HepG2 (cell line): Measurements from ENCODE around the gene ZNF425. TPM values are rescaled to one million over a fixed set of nuclear protein-coding genes. Genes with fewer than 3 reads are reported as not detected.

Source experiments
- BATF2 ChIP-seq: sonication (generic); formaldehyde crosslinking; IDR thresholded peaks from 2 replicates; pipeline ENCODE4 v1.8.0; 2022; ENCODE audit warnings: mild to moderate bottlenecking, missing genetic modification reagents, moderate library complexity
- BORCS8-MEF2B ChIP-seq: sonication (generic); formaldehyde crosslinking; IDR thresholded peaks from 2 replicates; pipeline ENCODE4 v1.8.0; 2022; ENCODE audit warnings: mild to moderate bottlenecking, missing genetic modification reagents
- CBX5 ChIP-seq: sonication (generic); formaldehyde crosslinking; IDR thresholded peaks from 2 replicates; pipeline ENCODE4 v1.4.0; 2020; ENCODE audit warnings: missing genetic modification reagents, borderline replicate concordance
- E2F1 ChIP-seq: sonication (generic); formaldehyde crosslinking; IDR thresholded peaks from 2 replicates; pipeline ENCODE4 v1.5.0; 2020; ENCODE audit warnings: missing genetic modification reagents
- E2F5 ChIP-seq: sonication (generic); formaldehyde crosslinking; conservative IDR thresholded peaks from 2 replicates; pipeline ENCODE4 v1.4.0; 2020; ENCODE audit warnings: missing genetic modification reagents
- HOMEZ ChIP-seq: IDR thresholded peaks from 2 replicates; pipeline ENCODE4 v1.6.1; 2016; ENCODE audit warnings: low read depth
- ISL2 ChIP-seq: sonication (generic); formaldehyde crosslinking; IDR thresholded peaks from 2 replicates; pipeline ENCODE4 v1.5.0; 2020; ENCODE audit warnings: missing genetic modification reagents
- JARID2 ChIP-seq: sonication (generic); formaldehyde crosslinking; IDR thresholded peaks from 2 replicates; pipeline ENCODE4 v1.8.1; 2023; ENCODE audit warnings: missing genetic modification reagents, inconsistent platforms; ENCODE audit not compliant: insufficient replicate concordance
- NCOA2 ChIP-seq: sonication (generic); formaldehyde crosslinking; IDR thresholded peaks from 2 replicates; pipeline ENCODE4 v1.8.0; 2022; ENCODE audit warnings: inconsistent platforms
- PHB2 ChIP-seq: fragments of 450-650 bp; IDR thresholded peaks from 2 replicates; pipeline ENCODE4 v1.6.1; 2018; ENCODE audit not compliant: partially characterized antibody
- RARA ChIP-seq: IDR thresholded peaks from 2 replicates; pipeline ENCODE4 v1.6.1; 2016; ENCODE audit warnings: missing genetic modification reagents, missing compliant biosample characterization
- RBM22 ChIP-seq: fragments of 200-400 bp; formaldehyde crosslinking; optimal IDR thresholded peaks from 2 replicates; pipeline ENCODE3; 2017; ENCODE audit warnings: mild to moderate bottlenecking, low read length, moderate library complexity
- SIX4 ChIP-seq: sonication (generic); formaldehyde crosslinking; IDR thresholded peaks from 2 replicates; pipeline ENCODE4 v1.4.0; 2020; ENCODE audit warnings: missing genetic modification reagents
- SRF ChIP-seq: IDR thresholded peaks from 2 replicates; pipeline ENCODE4 v1.6.1; 2011; ENCODE audit warnings: mild to moderate bottlenecking, low read depth, low read length, moderate library complexity
- THAP11 ChIP-seq: IDR thresholded peaks from 2 replicates; pipeline ENCODE4 v1.6.1; 2016; ENCODE audit warnings: missing biosample characterization, missing genetic modification reagents
- ZFP36 ChIP-seq: fragments of 150-350 bp; IDR thresholded peaks from 2 replicates; pipeline ENCODE4 v1.6.1; 2018; ENCODE audit warnings: borderline replicate concordance, low read length, low read depth; ENCODE audit not compliant: partially characterized antibody
- ZNF142 ChIP-seq: sonication (generic); formaldehyde crosslinking; IDR thresholded peaks from 2 replicates; pipeline ENCODE4 v1.4.0; 2020; ENCODE audit warnings: missing genetic modification reagents
- ZNF296 ChIP-seq: sonication (generic); formaldehyde crosslinking; conservative IDR thresholded peaks from 2 replicates; pipeline ENCODE4 v1.5.0; 2020; ENCODE audit warnings: mild to moderate bottlenecking, missing genetic modification reagents
- ZNF781 ChIP-seq: sonication (generic); formaldehyde crosslinking; IDR thresholded peaks from 2 replicates; pipeline ENCODE4 v1.5.1; 2020; ENCODE audit warnings: borderline replicate concordance, mild to moderate bottlenecking, missing genetic modification reagents; ENCODE audit errors: not compliant biosample characterization
- polyA plus RNA-seq, 8 experiments: library from polyadenylated mRNA; depleted of rRNA in 3 of 8; stranded (reverse) in 7 of 8; unstranded in 1 of 8; fragments of >200 nt; fragmentation: Illumina TruSeq in 4 of 8; extraction: Trizol in 4 of 8; gene quantifications; 2 replicates each; pipeline versions ENCODE4 v1.2.1 to v1.2.3, GENCODE V29; 2011 to 2016; ENCODE audit warnings: low read depth in 4 of 8, missing spikeins in 1 of 8, mixed read lengths in 1 of 8; ENCODE audit not compliant: insufficient read depth in 1 of 8
- total RNA-seq, 5 experiments: library from RNA; depleted of rRNA; stranded (reverse); fragments of >200 nt; fragmentation: Illumina TruSeq; extraction: Trizol; gene quantifications; 2 replicates each; pipeline ENCODE4 v1.2.3, GENCODE V29; 2016; ENCODE audit warnings: low read depth in 1 of 5

Gene ZNF425
- total and polyA plus RNA-seq, 2 of the 13 experiments (the other 11 are each of a cell fraction or from before 2014, with no cell fraction given) = 0.51 to 1.1 TPM

GRCh38 chr7:149147752-149148653, 21.9 kb upstream of the ZNF425 start (continued):
- no peak for TF ChIP-seq SIX4 (CRISPR knock-in tag)
- TF ChIP-seq HOMEZ = no peak
- TF ChIP-seq E2F1 (CRISPR knock-in tag) = no peak; the same call in 1 of the 2 replicates
- no peak for TF ChIP-seq SRF
- no peak; the same call in 1 of the 2 replicates for TF ChIP-seq ISL2 (CRISPR knock-in tag)
- no peak for TF ChIP-seq CBX5 (CRISPR knock-in tag)
- TF ChIP-seq ZNF296 (CRISPR knock-in tag) = no peak
- no peak for TF ChIP-seq PHB2
- TF ChIP-seq ZNF781 (CRISPR knock-in tag) = peak; percentile 31
- TF ChIP-seq ZFP36 = no peak
- no peak for TF ChIP-seq JARID2 (CRISPR knock-in tag)
- no peak for TF ChIP-seq RARA (CRISPR knock-in tag)
- no peak for TF ChIP-seq BORCS8-MEF2B
- TF ChIP-seq RBM22 = no peak
- no peak for TF ChIP-seq THAP11 (CRISPR knock-in tag)
- TF ChIP-seq BATF2 = no peak
- TF ChIP-seq E2F5 (CRISPR knock-in tag) = 0 out of 2 replicates have a peak, but pooled peaks have one; percentile 32
- TF ChIP-seq NCOA2 (CRISPR knock-in tag) = no peak
- TF ChIP-seq ZNF142 (CRISPR knock-in tag) = peak; percentile 56; the same call in 1 of the 2 replicates
